Nephron (organoid): ENCODE measurements around the gene FTHL17.

Experiments used
- H3K27ac Mint-ChIP-seq, 3 experiments: 2 replicates each; pipeline ENCODE4 v1.8.0; 2020; ENCODE audit warnings: mixed read lengths in 3 of 3, mild to moderate bottlenecking in 2 of 3, moderate library complexity in 1 of 3
- H3K27me3 Mint-ChIP-seq: 2 replicates; pipeline ENCODE4 v1.8.0; 2021; ENCODE audit warnings: low read depth, mild to moderate bottlenecking, moderate library complexity, mixed read lengths
- H3K36me3 Mint-ChIP-seq: 2 replicates; pipeline ENCODE4 v1.8.0; 2020; ENCODE audit warnings: low read depth, mixed read lengths
- H3K4me1 Mint-ChIP-seq: 2 replicates; pipeline ENCODE4 v1.8.0; 2020; ENCODE audit warnings: mixed read lengths
- H3K4me3 Mint-ChIP-seq, 3 experiments: 2 replicates each; pipeline ENCODE4 v1.8.0; 2020; ENCODE audit warnings: mild to moderate bottlenecking in 3 of 3, mixed read lengths in 3 of 3, moderate library complexity in 2 of 3
- H3K9me3 Mint-ChIP-seq: 2 replicates; pipeline ENCODE4 v1.8.0; 2020; ENCODE audit warnings: mixed read lengths
- CTCF ChIP-seq, 3 experiments: fragments of 200-600 bp; sonication (generic); IDR thresholded peaks; one replicate each; pipeline ENCODE4 v1.5.0; 2021; ENCODE audit warnings: antibody characterized with exemption in 3 of 3; ENCODE audit not compliant: unreplicated experiment in 3 of 3

FTHL17 gene

GRCh38 chrX:31071725-31072124, at the start of gene FTHL17:
FTHL17 (minus strand) TSS chrX:31072041; CDS start chrX:31071953, 88 bp downstream.
- Mint-ChIP-seq H3K27ac (no peak within 1 kb of the TSS), H3K27me3 (no peaks in the 10 kb centered on the region), H3K36me3 (no peaks in the 10 kb centered on the region), H3K9me3 (peaks cover 26% of the 10 kb centered on the region), H3K4me1 (no peaks in the 10 kb centered on the region), H3K4me3 (no peak within 1 kb of the TSS)
- no peak for TF ChIP-seq CTCF (IDR thresholded peaks at IDR 0.05; ENCODE audit: unreplicated experiment in 3 of 3)

DNA sequence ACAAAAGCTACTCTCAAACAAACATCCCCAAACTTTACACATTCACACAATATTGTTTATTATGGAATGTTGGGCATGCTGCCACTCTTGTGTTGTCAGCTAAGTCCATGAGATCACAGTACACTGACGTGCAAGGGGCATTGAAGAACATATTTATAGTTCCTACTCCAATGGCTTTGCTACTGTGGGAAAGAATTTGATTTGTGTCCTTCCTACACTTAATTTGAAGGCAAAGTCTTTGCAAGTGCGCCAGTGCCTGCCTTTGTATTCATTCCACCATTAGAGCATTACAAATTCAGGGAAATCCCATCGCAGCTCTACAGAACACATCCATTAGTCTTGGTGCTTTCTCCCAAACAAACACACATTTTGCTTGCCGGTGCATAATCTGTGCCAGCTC, 45.4 kb upstream of the FTHL17 start:
- Mint-ChIP-seq H3K4me1 (no peaks in the 10 kb centered on the region), H3K27ac (no peak overlapping the region), H3K27me3 (no peaks in the 10 kb centered on the region), H3K36me3 (no peaks in the 10 kb centered on the region), H3K9me3 (peaks cover 11% of the 10 kb centered on the region), H3K4me3 (no peak overlapping the region)
- TF ChIP-seq CTCF (IDR thresholded peaks at IDR 0.05; ENCODE audit: unreplicated experiment in 3 of 3), result no peak

GRCh38 chrX:31115398-31115797, 43.6 kb upstream of the FTHL17 start:
- peaks cover 19% of the 10 kb centered on the region for H3K9me3 Mint-ChIP-seq
- no peaks in the 10 kb centered on the region for H3K27me3 Mint-ChIP-seq
- H3K4me3 Mint-ChIP-seq, result no peak overlapping the region

DNA sequence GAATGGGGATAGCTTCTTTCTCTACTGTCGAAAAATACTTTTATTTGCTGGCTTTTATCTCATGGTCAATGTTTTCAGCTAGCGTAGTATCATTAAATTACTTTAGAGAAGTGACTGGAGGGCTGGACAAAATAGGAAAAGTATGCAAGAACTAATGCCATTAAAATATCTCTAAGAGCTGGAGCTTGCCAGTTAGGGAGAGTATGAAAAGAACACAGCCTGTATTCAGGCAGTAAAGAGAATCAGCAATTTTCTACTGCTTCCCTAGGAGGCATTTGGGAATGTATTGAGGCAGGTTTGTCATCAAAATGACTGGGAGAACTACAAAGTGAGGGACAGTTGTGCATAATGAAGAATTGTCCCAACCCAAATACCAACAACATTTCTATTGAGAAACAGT, 43.0 kb upstream of the FTHL17 start:
- Mint-ChIP-seq H3K36me3 (no peaks in the 10 kb centered on the region), H3K9me3 (peaks cover 19% of the 10 kb centered on the region), H3K4me1 (no peaks in the 10 kb centered on the region), H3K27ac (no peak overlapping the region), H3K4me3 (no peak overlapping the region), H3K27me3 (no peaks in the 10 kb centered on the region)
- no peak for TF ChIP-seq CTCF (IDR thresholded peaks at IDR 0.05; ENCODE audit: unreplicated experiment in 3 of 3)

More at GRCh38 chrX:31115398-31115797, 43.6 kb upstream of the FTHL17 start:
- Mint-ChIP-seq H3K4me1 (no peaks in the 10 kb centered on the region), H3K36me3 (no peaks in the 10 kb centered on the region), H3K27ac (no peak overlapping the region)
- no peak for TF ChIP-seq CTCF (IDR thresholded peaks at IDR 0.05; ENCODE audit: unreplicated experiment in 3 of 3)

DNA sequence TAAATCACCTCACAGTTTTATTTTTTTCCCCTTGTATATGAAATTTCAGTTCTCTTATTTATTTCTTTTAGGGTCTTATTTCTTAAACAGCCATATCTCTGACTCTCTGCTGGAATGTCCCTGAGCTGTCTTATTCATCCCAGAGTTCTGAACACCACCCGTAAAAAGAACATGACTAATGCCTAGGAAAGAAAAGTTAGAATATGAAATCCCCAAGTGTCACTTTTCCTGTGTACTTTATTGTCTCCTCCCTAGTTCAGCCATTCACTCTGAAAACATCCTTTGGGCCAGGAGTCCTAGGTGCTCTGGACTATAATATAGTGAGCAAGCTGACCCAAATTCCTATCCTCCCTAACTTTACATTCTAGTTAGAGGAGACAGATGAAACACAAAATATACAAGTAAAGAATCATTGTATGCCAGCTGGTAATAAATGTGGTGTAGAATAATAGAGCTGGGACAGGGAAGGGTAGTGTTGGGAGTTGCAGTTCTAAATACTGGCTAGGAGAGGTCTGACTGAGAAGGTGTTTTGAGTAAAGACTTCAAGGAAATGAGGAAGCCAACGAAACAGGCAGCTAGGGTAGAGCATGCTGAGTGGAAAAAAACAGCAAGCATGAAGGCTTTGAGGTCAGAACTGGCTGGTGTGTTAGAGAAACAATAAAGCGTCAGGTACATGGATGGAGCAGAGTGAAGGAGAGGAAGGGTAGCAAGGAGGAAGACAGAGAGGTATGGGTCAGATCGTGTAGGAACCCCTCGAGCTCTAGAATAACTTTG, 40.6 kb upstream of the FTHL17 start:
- TF ChIP-seq CTCF (IDR thresholded peaks at IDR 0.05; ENCODE audit: unreplicated experiment in 3 of 3), result no peak
- peaks cover 19% of the 10 kb centered on the region for H3K9me3 Mint-ChIP-seq
- no peak overlapping the region for H3K27ac Mint-ChIP-seq
- H3K4me3 Mint-ChIP-seq, result no peak overlapping the region
- H3K27me3 Mint-ChIP-seq, result no peaks in the 10 kb centered on the region
- H3K36me3 Mint-ChIP-seq, result no peaks in the 10 kb centered on the region
- no peaks in the 10 kb centered on the region for H3K4me1 Mint-ChIP-seq

GRCh38 chrX:31110657-31111056, 38.8 kb upstream of the FTHL17 start:
- H3K4me1 Mint-ChIP-seq, result no peaks in the 10 kb centered on the region
- H3K27ac Mint-ChIP-seq, result no peak overlapping the region
- H3K4me3 Mint-ChIP-seq, result no peak overlapping the region
- H3K27me3 Mint-ChIP-seq, result no peaks in the 10 kb centered on the region
- H3K36me3 Mint-ChIP-seq, result no peaks in the 10 kb centered on the region
- no peak for TF ChIP-seq CTCF (IDR thresholded peaks at IDR 0.05; ENCODE audit: unreplicated experiment in 3 of 3)
- peaks cover 24% of the 10 kb centered on the region for H3K9me3 Mint-ChIP-seq
